ENCODE measurements around the gene SPATA9.

Gene SPATA9

GRCh38 chr5:95686651-95687050 lies 3.9 kb upstream of the SPATA9 start:
- in situ Hi-C loops (cut with MboI; ENCODE audit: low sequenced_read_pairs) = no loop called here

- in situ Hi-C loops (cut with MboI; ENCODE audit: low sequenced_read_pairs) = no loop called here
These were observed 1.6 kb upstream of the SPATA9 start for GRCh38 chr5:95684361-95684760.

- in situ Hi-C loops (cut with MboI; ENCODE audit: low sequenced_read_pairs) = loop anchor here (25.0 kb wide), 1 partner anchor 89 kb away; no protein-coding TSS in a partner anchor
These were observed 9.7 kb downstream of the SPATA9 start for GRCh38 chr5:95673081-95673480.

- in situ Hi-C loops (cut with MboI; ENCODE audit: low sequenced_read_pairs) = loop anchor here (25.0 kb wide), 1 partner anchor 90 kb away; no protein-coding TSS in a partner anchor
These were observed 10.2 kb downstream of the SPATA9 start for GRCh38 chr5:95672641-95673040.

- in situ Hi-C loops (cut with MboI; ENCODE audit: low sequenced_read_pairs) = loop anchor here (25.0 kb wide), 1 partner anchor 90 kb away; no protein-coding TSS in a partner anchor
These were observed 11.0 kb downstream of the SPATA9 start for GRCh38 chr5:95671826-95672225.

- in situ Hi-C loops (cut with MboI; ENCODE audit: low sequenced_read_pairs) = loop anchor here (25.0 kb wide), 1 partner anchor 92 kb away; no protein-coding TSS in a partner anchor
These were observed 12.2 kb downstream of the SPATA9 start for GRCh38 chr5:95670568-95670967.

- in situ Hi-C loops (cut with MboI; ENCODE audit: low sequenced_read_pairs) = loop anchor here (25.0 kb wide), 1 partner anchor 92 kb away; no protein-coding TSS in a partner anchor
These were observed 12.8 kb downstream of the SPATA9 start for GRCh38 chr5:95669985-95670384.

GRCh38 chr5:95669540-95669939 lies 13.3 kb downstream of the SPATA9 start:
- in situ Hi-C loops (cut with MboI; ENCODE audit: low sequenced_read_pairs) = loop anchor here (25.0 kb wide), 1 partner anchor 93 kb away; no protein-coding TSS in a partner anchor

GRCh38 chr5:95668728-95669127 lies 14.1 kb downstream of the SPATA9 start:
- in situ Hi-C loops (cut with MboI; ENCODE audit: low sequenced_read_pairs) = loop anchor here (25.0 kb wide), 1 partner anchor 94 kb away; no protein-coding TSS in a partner anchor

GRCh38 chr5:95668216-95668615 lies 14.6 kb downstream of the SPATA9 start:
- in situ Hi-C loops (cut with MboI; ENCODE audit: low sequenced_read_pairs) = loop anchor here (25.0 kb wide), 1 partner anchor 94 kb away; no protein-coding TSS in a partner anchor

GRCh38 chr5:95667678-95668077 lies 15.1 kb downstream of the SPATA9 start:
- in situ Hi-C loops (cut with MboI; ENCODE audit: low sequenced_read_pairs) = loop anchor here (25.0 kb wide), 1 partner anchor 95 kb away; no protein-coding TSS in a partner anchor

- in situ Hi-C loops (cut with MboI; ENCODE audit: low sequenced_read_pairs) = loop anchor here (25.0 kb wide), 1 partner anchor 95 kb away; no protein-coding TSS in a partner anchor
These were observed 15.7 kb downstream of the SPATA9 start for GRCh38 chr5:95667061-95667618.

GRCh38 chr5:95664204-95664786 lies 18.5 kb downstream of the SPATA9 start:
- in situ Hi-C loops (cut with MboI; ENCODE audit: low sequenced_read_pairs) = loop anchor here (25.0 kb wide), 1 partner anchor 98 kb away; no protein-coding TSS in a partner anchor

- in situ Hi-C loops (cut with MboI; ENCODE audit: low sequenced_read_pairs) = loop anchor here (25.0 kb wide), 1 partner anchor 99 kb away; no protein-coding TSS in a partner anchor
These were observed 19.8 kb downstream of the SPATA9 start for GRCh38 chr5:95662946-95663345.

- in situ Hi-C loops (cut with MboI; ENCODE audit: low sequenced_read_pairs) = loop anchor here (25.0 kb wide), 1 partner anchor 102 kb away; no protein-coding TSS in a partner anchor
These were observed 22.7 kb downstream of the SPATA9 start for GRCh38 chr5:95660060-95660459.

GRCh38 chr5:95655575-95655974 lies 27.2 kb downstream of the SPATA9 start:
- in situ Hi-C loops (cut with MboI; ENCODE audit: low sequenced_read_pairs) = loop anchor here (10.0 to 25.0 kb wide), 2 partner anchors 107 to 189 kb away; no protein-coding TSS in a partner anchor

- in situ Hi-C loops (cut with MboI; ENCODE audit: low sequenced_read_pairs) = loop anchor here (10.0 to 25.0 kb wide), 2 partner anchors 108 to 191 kb away; no protein-coding TSS in a partner anchor
These were observed 28.6 kb downstream of the SPATA9 start for GRCh38 chr5:95654196-95654595.

- in situ Hi-C loops (cut with MboI; ENCODE audit: low sequenced_read_pairs) = loop anchor here (10.0 to 25.0 kb wide), 2 partner anchors 109 to 192 kb away; no protein-coding TSS in a partner anchor
These were observed 29.9 kb downstream of the SPATA9 start for GRCh38 chr5:95652849-95653248.

- in situ Hi-C loops (cut with MboI; ENCODE audit: low sequenced_read_pairs) = loop anchor here (10.0 to 25.0 kb wide), 2 partner anchors 112 to 195 kb away; no protein-coding TSS in a partner anchor
These were observed 32.8 kb downstream of the SPATA9 start for GRCh38 chr5:95649842-95650620.

GRCh38 chr5:95649274-95649673 lies 33.5 kb downstream of the SPATA9 start:
- in situ Hi-C loops (cut with MboI; ENCODE audit: low sequenced_read_pairs) = no loop called here
